Panc1 (cell line): ENCODE data around the gene RCOR2.

ENCODE experiments used
- CTCF ChIP-seq: fragments of 450-650 bp; IDR thresholded peaks from 2 replicates; pipeline ENCODE4 v1.5.1; 2017; ENCODE audit warnings: mild to moderate bottlenecking
- REST ChIP-seq, 2 experiments: IDR thresholded peaks; 2 replicates each; pipeline ENCODE4 v1.6.1; 2011 to 2012; ENCODE audit warnings: low read depth in 2 of 2, control low read depth in 1 of 2, low read length in 1 of 2, mild to moderate bottlenecking in 1 of 2, moderate library complexity in 1 of 2; ENCODE audit not compliant: insufficient read depth in 1 of 2

GRCh38 chr11:63897459-63898146 lies 19.4 kb downstream of the RCOR2 start:
- TF ChIP-seq CTCF (no peak), REST (IDR thresholded peaks at IDR 0.05; ENCODE audit: insufficient read depth in 1 of 2, low read depth in 2 of 2, low read length in 1 of 2) (no peak)
